NCI-H2171 (cell line): Measurements from ENCODE around the gene CFAP77.
"Not testable (repeated sequence)": the region's sequence is repeated elsewhere in the genome, so short reads cannot be mapped to it uniquely, and the experiment has no call there.

Source experiments
- DNase-seq: peaks from one replicate; lab custom pipeline; 2025; lab: John Stamatoyannopoulos, UW

Gene CFAP77

GRCh38 chr9:132547976-132548730 is 138.1 kb downstream of the CFAP77 start:
- DNase-seq = no peak

GRCh38 chr9:132548751-132549640 is 139.0 kb downstream of the CFAP77 start:
- DNase-seq = no peak

- no peak for DNase-seq
Observed at GRCh38 chr9:132551556-132551955, 141.5 kb downstream of the CFAP77 start.

- DNase-seq = no peak
Observed at GRCh38 chr9:132552041-132552440, 142.0 kb downstream of the CFAP77 start.

- no peak for DNase-seq
Observed at GRCh38 chr9:132554755-132555154, 144.7 kb downstream of the CFAP77 start.

GRCh38 chr9:132555528-132555927 is 145.5 kb downstream of the CFAP77 start:
- no peak for DNase-seq

- no peak for DNase-seq
Observed at GRCh38 chr9:132556235-132556634, 146.2 kb downstream of the CFAP77 start.

- DNase-seq = no peak
Observed at GRCh38 chr9:132556714-132557113, 146.7 kb downstream of the CFAP77 start.

- no peak for DNase-seq
Observed at GRCh38 chr9:132557159-132557558, 147.1 kb downstream of the CFAP77 start.

- no peak for DNase-seq
Observed at GRCh38 chr9:132559711-132560110, 149.7 kb downstream of the CFAP77 start.

GRCh38 chr9:132560616-132561202 is 150.7 kb downstream of the CFAP77 start:
- DNase-seq = peak; percentile 56

- no peak for DNase-seq
Observed at GRCh38 chr9:132562306-132562573, 152.2 kb downstream of the CFAP77 start.

- no peak for DNase-seq
Observed at GRCh38 chr9:132564526-132564925, 154.5 kb downstream of the CFAP77 start.

- DNase-seq = not testable (repeated sequence)
Observed at GRCh38 chr9:132568787-132569186, 158.8 kb downstream of the CFAP77 start.

- no peak for DNase-seq
Observed at GRCh38 chr9:132571806-132572600, 162.0 kb downstream of the CFAP77 start.

GRCh38 chr9:132572921-132573320 is 162.9 kb downstream of the CFAP77 start:
- DNase-seq = no peak

GRCh38 chr9:132575005-132575609 is 165.1 kb downstream of the CFAP77 start:
- DNase-seq = peak; percentile 89

GRCh38 chr9:132575811-132576210 is 165.8 kb downstream of the CFAP77 start:
- DNase-seq = no peak

- no peak for DNase-seq
Observed at GRCh38 chr9:132577119-132577518, 167.1 kb downstream of the CFAP77 start.

GRCh38 chr9:132578367-132578932 is 168.4 kb downstream of the CFAP77 start:
- no peak for DNase-seq

- DNase-seq = no peak
Observed at GRCh38 chr9:132579427-132579798, 169.4 kb downstream of the CFAP77 start.
